Uterus (tissue), 2 donors: ENCODE measurements around the gene C15orf39.

Experiments used
- CTCF ChIP-seq, 4 experiments: fragments of 200-600 bp in 2 of 4; fragments of 450-650 bp in 2 of 4; sonication (generic) in 2 of 4; IDR thresholded peaks; one replicate each; pipeline ENCODE4 v1.5.1; 2016 to 2019; ENCODE audit warnings: antibody characterized with exemption in 4 of 4, mild to moderate bottlenecking in 2 of 4, moderate library complexity in 1 of 4
- POLR2A ChIP-seq, 2 donors: fragments of 450-650 bp; IDR thresholded peaks; one replicate each; pipeline ENCODE4 v1.6.1; 2016; ENCODE audit warnings: antibody characterized with exemption in 2 of 2, mild to moderate bottlenecking in 1 of 2, moderate library complexity in 1 of 2

GRCh38 chr15:75188499-75188898 lies 13.2 kb upstream of the C15orf39 start:
- TF ChIP-seq CTCF (IDR thresholded peaks at IDR 0.05) = no peak
- TF ChIP-seq POLR2A (IDR thresholded peaks at IDR 0.05) = no peak
